ENCODE measurements around the gene KRT81. TPM values are rescaled to one million over a fixed set of nuclear protein-coding genes. Genes with fewer than 3 reads are reported as not detected.
"Not testable (repeated sequence)": the region's sequence is repeated elsewhere in the genome, so short reads cannot be mapped to it uniquely, and the experiment has no call there.

The KRT81 gene
- total RNA-seq, 1 donor from 2014 or later = not detected

- intact Hi-C loops (cut with micrococcal nuclease) = no loop called here
Observed at GRCh38 chr12:52253391-52254179, 37.7 kb downstream of the KRT81 start.

DNA sequence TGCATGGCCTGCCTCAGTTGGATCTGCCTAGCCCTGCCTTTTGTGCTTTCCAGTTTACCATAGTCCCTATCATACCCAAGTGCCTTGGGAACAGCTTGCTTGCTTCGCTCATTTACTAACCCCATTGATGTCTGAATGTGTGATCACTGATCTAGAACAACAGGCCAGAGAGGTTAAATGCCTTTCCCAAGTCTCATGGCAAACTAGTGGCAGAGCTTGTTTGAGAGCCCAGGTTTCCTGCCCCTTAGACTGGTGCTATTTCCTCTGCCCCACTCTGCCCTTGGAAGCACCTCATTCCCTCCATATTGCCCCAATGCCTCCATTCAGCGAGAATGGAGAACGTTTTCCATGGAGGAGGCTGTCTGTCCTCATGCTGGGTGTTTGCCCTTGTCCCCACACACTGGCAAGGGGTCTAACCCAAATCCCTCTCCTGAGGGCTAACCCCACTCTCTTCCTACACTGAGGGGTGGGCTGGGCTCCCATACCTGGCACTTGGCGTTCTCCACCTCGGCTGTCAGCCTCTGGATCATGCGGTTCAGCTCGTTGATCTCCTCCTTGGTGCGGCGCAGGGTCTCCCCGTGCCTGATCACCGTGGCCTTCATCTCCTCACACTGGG lies 38.5 kb downstream of the KRT81 start:
- peaks cover 41% of the 10 kb centered on the region for H3K4me1 Mint-ChIP-seq
- H3K36me3 Mint-ChIP-seq (ENCODE audit: low read depth) = peaks cover 31% of the 10 kb centered on the region
- DNase-seq = no peak
- peak overlapping the region; percentile 76 for H3K27ac Mint-ChIP-seq
- H3K9me3 Mint-ChIP-seq = peaks cover 3% of the 10 kb centered on the region
- intact Hi-C loops (cut with micrococcal nuclease) = no loop called here
- peaks cover 22% of the 10 kb centered on the region for H3K27me3 Mint-ChIP-seq
- peak overlapping the region; percentile 19 for H3K4me3 Mint-ChIP-seq

More at GRCh38 chr12:52253391-52254179, 37.7 kb downstream of the KRT81 start:
- no peak for DNase-seq
- peaks cover 3% of the 10 kb centered on the region for H3K9me3 Mint-ChIP-seq
- H3K4me1 Mint-ChIP-seq = peaks cover 41% of the 10 kb centered on the region
- H3K27me3 Mint-ChIP-seq = peaks cover 25% of the 10 kb centered on the region
- peak overlapping the region; percentile 20 for H3K27ac Mint-ChIP-seq
- H3K4me3 Mint-ChIP-seq = no peak overlapping the region
- H3K36me3 Mint-ChIP-seq (ENCODE audit: low read depth) = peaks cover 30% of the 10 kb centered on the region

DNA sequence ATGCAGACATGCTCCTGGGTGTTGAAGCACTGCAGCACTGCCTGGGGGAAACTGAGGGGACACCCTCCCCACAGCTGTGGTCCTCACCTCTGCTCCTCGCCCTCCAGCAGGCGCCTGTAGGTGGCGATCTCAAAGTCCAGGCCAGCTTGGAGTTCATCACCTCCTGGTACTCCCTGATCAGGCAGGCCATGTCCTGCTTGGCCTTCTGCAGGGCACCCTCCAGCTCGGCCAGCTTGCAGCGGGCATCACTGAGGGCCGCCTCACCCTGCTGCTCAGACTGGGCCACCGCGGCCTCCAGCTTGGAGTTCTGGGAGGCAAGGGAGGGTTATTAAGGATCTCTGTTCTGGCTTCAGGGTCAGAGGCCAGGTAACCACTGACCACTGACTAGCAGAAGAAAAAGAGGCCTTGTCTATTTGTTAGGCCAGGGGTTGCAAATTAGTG lies 39.1 kb downstream of the KRT81 start:
- H3K27ac Mint-ChIP-seq = peak overlapping the region; percentile 94
- peaks cover 48% of the 10 kb centered on the region for H3K4me1 Mint-ChIP-seq
- H3K27me3 Mint-ChIP-seq = peaks cover 17% of the 10 kb centered on the region
- H3K4me3 Mint-ChIP-seq = peak overlapping the region; percentile 66
- H3K9me3 Mint-ChIP-seq; intact Hi-C loops (cut with micrococcal nuclease); DNase-seq: not testable (repeated sequence)
- H3K36me3 Mint-ChIP-seq (ENCODE audit: low read depth) = peaks cover 32% of the 10 kb centered on the region

GRCh38 chr12:52251367-52252051 lies 39.8 kb downstream of the KRT81 start:
- H3K4me3 Mint-ChIP-seq = peak overlapping the region; percentile 66
- peak; percentile 82 for DNase-seq
- H3K27ac Mint-ChIP-seq = peak overlapping the region; percentile 94
- peaks cover 55% of the 10 kb centered on the region for H3K4me1 Mint-ChIP-seq
- peaks cover 3% of the 10 kb centered on the region for H3K9me3 Mint-ChIP-seq
- peaks cover 10% of the 10 kb centered on the region for H3K27me3 Mint-ChIP-seq
- intact Hi-C loops (cut with micrococcal nuclease) = no loop called here
- peaks cover 32% of the 10 kb centered on the region for H3K36me3 Mint-ChIP-seq (ENCODE audit: low read depth)

- Mint-ChIP-seq H3K4me1 (peaks cover 65% of the 10 kb centered on the region), H3K36me3 (ENCODE audit: low read depth) (peaks cover 31% of the 10 kb centered on the region), H3K4me3 (peak overlapping the region; percentile 52), H3K27me3 (no peaks in the 10 kb centered on the region), H3K9me3 (peaks cover 3% of the 10 kb centered on the region), H3K27ac (peak overlapping the region; percentile 82)
- intact Hi-C loops (cut with micrococcal nuclease) = no loop called here
- DNase-seq = no peak
Observed at GRCh38 chr12:52250048-52250990, 41.0 kb downstream of the KRT81 start.

GRCh38 chr12:52249511-52250047 lies 41.8 kb downstream of the KRT81 start:
- Mint-ChIP-seq H3K4me3 (peak overlapping the region; percentile 52), H3K27me3 (no peaks in the 10 kb centered on the region), H3K4me1 (peaks cover 69% of the 10 kb centered on the region), H3K27ac (peak overlapping the region; percentile 82), H3K9me3 (peaks cover 3% of the 10 kb centered on the region), H3K36me3 (ENCODE audit: low read depth) (peaks cover 27% of the 10 kb centered on the region)
- no peak for DNase-seq
- intact Hi-C loops (cut with micrococcal nuclease) = loop anchor here (10.0 kb wide), 1 partner anchor 275 kb away; no protein-coding TSS in a partner anchor

DNA sequence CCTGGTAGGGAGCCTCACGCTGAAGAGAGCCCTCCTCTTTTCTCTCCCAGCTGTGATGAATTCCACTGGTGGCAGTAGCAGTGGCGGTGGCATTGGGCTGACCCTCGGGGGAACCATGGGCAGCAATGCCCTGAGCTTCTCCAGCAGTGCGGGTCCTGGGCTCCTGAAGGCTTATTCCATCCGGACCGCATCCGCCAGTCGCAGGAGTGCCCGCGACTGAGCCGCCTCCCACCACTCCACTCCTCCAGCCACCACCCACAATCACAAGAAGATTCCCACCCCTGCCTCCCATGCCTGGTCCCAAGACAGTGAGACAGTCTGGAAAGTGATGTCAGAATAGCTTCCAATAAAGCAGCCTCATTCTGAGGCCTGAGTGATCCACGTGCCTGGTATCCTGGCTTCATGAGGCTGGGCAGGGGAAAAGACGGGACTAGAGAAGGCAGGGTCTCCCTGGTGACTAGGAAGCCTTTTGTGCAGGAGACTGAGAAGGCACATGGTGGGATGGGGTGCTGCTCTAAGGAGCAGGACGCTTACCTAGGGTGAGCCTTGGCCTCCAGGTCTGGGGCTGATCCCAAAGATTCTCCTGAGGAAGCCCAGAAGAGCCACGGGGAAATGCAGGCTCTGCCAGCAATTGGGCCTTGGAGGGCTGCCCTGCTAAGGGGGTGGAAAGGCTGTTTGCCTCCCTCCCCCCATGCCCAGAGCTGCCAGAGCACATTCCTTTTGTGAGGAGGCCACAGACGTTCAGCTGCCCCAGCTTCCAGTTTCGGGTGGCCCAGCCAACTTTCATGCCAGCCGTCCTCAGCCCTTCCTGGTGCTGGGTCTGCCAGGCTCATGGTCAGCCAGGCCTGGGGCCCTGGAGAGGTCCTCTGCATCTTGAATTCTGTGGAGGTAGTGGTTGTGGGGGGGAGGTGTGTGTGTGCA lies 42.5 kb downstream of the KRT81 start:
- Mint-ChIP-seq H3K27ac (peak overlapping the region; percentile 82), H3K27me3 (no peaks in the 10 kb centered on the region), H3K9me3 (peaks cover 3% of the 10 kb centered on the region), H3K4me1 (peaks cover 75% of the 10 kb centered on the region), H3K36me3 (ENCODE audit: low read depth) (peaks cover 27% of the 10 kb centered on the region), H3K4me3 (peak overlapping the region; percentile 52)
- no peak for DNase-seq
- intact Hi-C loops (cut with micrococcal nuclease) = loop anchor here (10.0 kb wide), 1 partner anchor 274 kb away; no protein-coding TSS in a partner anchor

- Mint-ChIP-seq H3K4me3 (peak overlapping the region; percentile 91), H3K36me3 (ENCODE audit: low read depth) (peaks cover 23% of the 10 kb centered on the region), H3K27me3 (no peaks in the 10 kb centered on the region), H3K27ac (peak overlapping the region; percentile 99), H3K4me1 (peaks cover 79% of the 10 kb centered on the region), H3K9me3 (peaks cover 3% of the 10 kb centered on the region)
- no peak for DNase-seq
- intact Hi-C loops (cut with micrococcal nuclease) = loop anchor here (10.0 kb wide), 1 partner anchor 273 kb away; no protein-coding TSS in a partner anchor
Observed at GRCh38 chr12:52247622-52248540, 43.5 kb downstream of the KRT81 start.

DNA sequence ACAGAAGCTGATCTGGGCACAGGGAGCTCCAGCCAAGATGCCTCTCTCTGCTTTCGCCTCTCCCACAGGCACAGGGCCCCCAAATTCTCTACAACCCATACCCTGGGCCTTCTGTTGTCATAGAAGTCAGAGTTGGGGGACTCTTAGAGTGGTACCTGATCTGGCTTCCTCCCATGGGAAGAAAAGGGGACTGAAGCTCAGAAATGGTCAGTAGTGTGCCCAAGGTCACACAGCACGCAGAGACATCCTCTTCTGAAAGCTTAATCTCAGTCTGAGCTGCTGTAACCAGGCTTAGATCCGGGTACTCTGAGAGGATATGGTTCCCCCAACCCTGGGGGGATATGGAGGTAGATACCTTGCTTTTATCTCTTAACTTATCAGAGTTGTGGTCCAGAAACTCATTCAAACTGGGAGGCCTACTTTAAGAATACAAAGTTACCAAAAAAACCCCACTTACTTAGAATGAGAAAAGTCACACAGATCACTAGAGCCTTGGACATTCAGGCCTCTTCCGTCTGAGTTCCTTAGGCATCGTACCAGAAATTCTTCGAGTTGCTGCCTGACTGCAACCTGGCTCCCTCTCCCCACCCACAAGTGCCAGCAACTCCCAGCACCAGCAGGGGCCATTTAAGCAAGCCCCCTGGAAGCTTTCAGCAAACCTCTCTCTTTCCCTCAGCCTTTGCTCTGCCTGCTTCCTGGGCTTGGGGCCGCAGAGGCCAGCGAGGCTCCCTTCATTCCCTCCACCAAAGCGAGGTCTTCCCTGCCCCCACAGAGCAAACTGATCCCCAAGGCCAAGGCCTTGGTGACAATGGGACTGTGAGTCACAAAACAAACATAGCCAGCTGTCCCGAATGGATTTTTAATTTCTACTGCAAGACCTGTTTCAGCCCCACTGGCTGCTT lies 44.4 kb downstream of the KRT81 start:
- Mint-ChIP-seq H3K36me3 (ENCODE audit: low read depth) (peaks cover 17% of the 10 kb centered on the region), H3K27me3 (no peaks in the 10 kb centered on the region), H3K9me3 (peaks cover 3% of the 10 kb centered on the region), H3K27ac (peak overlapping the region; percentile 99), H3K4me1 (peaks cover 81% of the 10 kb centered on the region), H3K4me3 (peak overlapping the region; percentile 91)
- no peak for DNase-seq
- intact Hi-C loops (cut with micrococcal nuclease) = loop anchor here (10.0 kb wide), 1 partner anchor 272 kb away; no protein-coding TSS in a partner anchor

DNA sequence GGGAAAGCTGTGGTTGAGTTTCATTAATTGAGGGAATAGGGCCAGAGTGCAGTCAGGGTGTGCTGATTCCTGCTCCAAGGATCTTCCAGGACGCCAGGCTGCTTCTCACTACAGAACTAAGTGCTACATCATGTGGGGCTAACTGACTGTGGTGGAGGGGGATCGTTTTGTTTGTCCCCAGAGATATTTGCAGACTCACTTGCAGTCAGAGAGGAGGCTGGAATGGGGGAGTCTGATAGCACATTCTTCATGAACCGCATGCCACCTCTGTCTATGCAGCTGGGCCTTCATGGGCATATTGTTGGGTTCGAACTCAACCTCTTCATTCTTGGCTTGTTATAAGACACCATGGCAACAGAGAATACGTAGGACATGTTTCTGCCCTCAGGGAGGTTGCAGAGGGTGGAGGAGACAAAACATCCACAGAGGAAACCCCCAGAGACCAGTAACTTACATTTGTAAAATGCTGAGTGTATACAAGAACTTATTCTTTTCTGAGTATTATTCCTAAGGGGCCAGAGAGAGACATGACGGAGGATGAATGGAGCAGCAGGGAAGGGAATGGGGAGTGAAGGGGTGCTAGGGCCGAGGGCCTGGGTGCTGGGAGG lies 45.3 kb downstream of the KRT81 start:
- H3K27ac Mint-ChIP-seq = peak overlapping the region; percentile 99
- peaks cover 75% of the 10 kb centered on the region for H3K4me1 Mint-ChIP-seq
- DNase-seq = no peak
- intact Hi-C loops (cut with micrococcal nuclease) = loop anchor here (10.0 kb wide), 1 partner anchor 271 kb away; no protein-coding TSS in a partner anchor
- no peaks in the 10 kb centered on the region for H3K27me3 Mint-ChIP-seq
- peak overlapping the region; percentile 91 for H3K4me3 Mint-ChIP-seq
- no peaks in the 10 kb centered on the region for H3K9me3 Mint-ChIP-seq
- H3K36me3 Mint-ChIP-seq (ENCODE audit: low read depth) = peaks cover 13% of the 10 kb centered on the region

Data from activated CD4-positive, alpha-beta T cell treated with anti-CD3 and anti-CD28 coated beads, Interleukin-2, amount 10 ng/mL, durations not matched to agents 24 days and 14 days (primary cell).